SH-SY5Y (cell line): ENCODE results near the gene CYFIP2.

ENCODE experiments used
- GATA2 ChIP-seq: IDR thresholded peaks from 2 replicates; pipeline ENCODE4 v1.6.1; 2011; ENCODE audit warnings: mild to moderate bottlenecking, low read depth, low read length
- GATA3 ChIP-seq: IDR thresholded peaks from 2 replicates; pipeline ENCODE4 v1.6.1; 2011; ENCODE audit warnings: low read depth, mild to moderate bottlenecking, low read length, moderate library complexity

- TF ChIP-seq GATA2 (no peak), GATA3 (no peak)
These were observed 20.0 kb upstream of the CYFIP2 start for GRCh38 chr5:157245886-157246285.
